Measurements from ENCODE around the gene OGA.

DNA sequence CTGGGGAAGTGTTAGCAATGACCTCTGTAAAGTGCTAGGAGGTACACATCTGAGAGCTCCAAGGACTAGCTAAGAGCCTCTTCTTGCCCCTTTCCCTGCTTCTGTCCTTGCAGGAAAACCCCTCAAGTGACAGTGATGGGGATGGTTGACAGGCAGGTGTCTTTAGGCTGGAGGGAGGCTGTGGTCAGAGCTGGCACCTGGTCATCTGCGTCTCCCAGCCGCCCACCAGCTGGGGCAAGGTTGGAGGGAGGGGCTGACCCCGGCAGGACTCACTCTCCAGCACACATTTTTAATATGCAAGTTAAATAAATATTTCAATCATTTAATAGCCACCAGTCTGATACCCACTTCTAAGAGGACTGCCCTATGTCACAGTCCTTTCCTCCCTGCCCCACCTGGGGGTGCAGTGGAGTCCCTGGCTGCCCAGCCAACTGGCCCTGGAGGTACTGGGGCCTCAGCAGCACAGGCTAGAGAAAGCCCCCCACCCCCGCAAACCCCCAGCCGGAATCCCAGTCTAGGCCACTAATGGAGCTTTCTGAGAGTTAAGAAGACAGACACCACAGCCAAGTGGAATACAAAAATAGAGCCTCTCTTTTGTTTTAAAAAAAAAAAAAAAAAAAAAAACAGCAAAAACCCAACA is 48.6 kb downstream of the OGA start:
- TF ChIP-seq PRDM1 (tag by site-specific recombination; IDR thresholded peaks at IDR 0.05) (0 out of 2 replicates have a peak, but pooled peaks have one; percentile 21), ZNF830 (tag by site-specific recombination; IDR thresholded peaks at IDR 0.05; ENCODE audit: low read depth) (no peak), ZNF600 (tag by site-specific recombination; IDR thresholded peaks at IDR 0.05) (no peak), ZNF223 (tag by site-specific recombination; IDR thresholded peaks at IDR 0.05) (no peak), SP7 (tag by site-specific recombination; IDR thresholded peaks at IDR 0.05) (no peak), ZFP41 (tag by site-specific recombination; IDR thresholded peaks at IDR 0.05; ENCODE audit: borderline replicate concordance) (no peak)
- TF ChIP-seq, protein P1, sequence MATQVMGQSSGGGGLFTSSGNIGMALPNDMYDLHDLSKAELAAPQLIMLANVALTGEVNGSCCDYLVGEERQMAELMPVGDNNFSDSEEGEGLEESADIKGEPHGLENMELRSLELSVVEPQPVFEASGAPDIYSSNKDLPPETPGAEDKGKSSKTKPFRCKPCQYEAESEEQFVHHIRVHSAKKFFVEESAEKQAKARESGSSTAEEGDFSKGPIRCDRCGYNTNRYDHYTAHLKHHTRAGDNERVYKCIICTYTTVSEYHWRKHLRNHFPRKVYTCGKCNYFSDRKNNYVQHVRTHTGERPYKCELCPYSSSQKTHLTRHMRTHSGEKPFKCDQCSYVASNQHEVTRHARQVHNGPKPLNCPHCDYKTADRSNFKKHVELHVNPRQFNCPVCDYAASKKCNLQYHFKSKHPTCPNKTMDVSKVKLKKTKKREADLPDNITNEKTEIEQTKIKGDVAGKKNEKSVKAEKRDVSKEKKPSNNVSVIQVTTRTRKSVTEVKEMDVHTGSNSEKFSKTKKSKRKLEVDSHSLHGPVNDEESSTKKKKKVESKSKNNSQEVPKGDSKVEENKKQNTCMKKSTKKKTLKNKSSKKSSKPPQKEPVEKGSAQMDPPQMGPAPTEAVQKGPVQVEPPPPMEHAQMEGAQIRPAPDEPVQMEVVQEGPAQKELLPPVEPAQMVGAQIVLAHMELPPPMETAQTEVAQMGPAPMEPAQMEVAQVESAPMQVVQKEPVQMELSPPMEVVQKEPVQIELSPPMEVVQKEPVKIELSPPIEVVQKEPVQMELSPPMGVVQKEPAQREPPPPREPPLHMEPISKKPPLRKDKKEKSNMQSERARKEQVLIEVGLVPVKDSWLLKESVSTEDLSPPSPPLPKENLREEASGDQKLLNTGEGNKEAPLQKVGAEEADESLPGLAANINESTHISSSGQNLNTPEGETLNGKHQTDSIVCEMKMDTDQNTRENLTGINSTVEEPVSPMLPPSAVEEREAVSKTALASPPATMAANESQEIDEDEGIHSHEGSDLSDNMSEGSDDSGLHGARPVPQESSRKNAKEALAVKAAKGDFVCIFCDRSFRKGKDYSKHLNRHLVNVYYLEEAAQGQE (tag by site-specific recombination; IDR thresholded peaks at IDR 0.05): no peak
- TF ChIP-seq, protein P2, sequence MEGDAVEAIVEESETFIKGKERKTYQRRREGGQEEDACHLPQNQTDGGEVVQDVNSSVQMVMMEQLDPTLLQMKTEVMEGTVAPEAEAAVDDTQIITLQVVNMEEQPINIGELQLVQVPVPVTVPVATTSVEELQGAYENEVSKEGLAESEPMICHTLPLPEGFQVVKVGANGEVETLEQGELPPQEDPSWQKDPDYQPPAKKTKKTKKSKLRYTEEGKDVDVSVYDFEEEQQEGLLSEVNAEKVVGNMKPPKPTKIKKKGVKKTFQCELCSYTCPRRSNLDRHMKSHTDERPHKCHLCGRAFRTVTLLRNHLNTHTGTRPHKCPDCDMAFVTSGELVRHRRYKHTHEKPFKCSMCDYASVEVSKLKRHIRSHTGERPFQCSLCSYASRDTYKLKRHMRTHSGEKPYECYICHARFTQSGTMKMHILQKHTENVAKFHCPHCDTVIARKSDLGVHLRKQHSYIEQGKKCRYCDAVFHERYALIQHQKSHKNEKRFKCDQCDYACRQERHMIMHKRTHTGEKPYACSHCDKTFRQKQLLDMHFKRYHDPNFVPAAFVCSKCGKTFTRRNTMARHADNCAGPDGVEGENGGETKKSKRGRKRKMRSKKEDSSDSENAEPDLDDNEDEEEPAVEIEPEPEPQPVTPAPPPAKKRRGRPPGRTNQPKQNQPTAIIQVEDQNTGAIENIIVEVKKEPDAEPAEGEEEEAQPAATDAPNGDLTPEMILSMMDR (tag by site-specific recombination; IDR thresholded peaks at IDR 0.05): no peak
- TF ChIP-seq, protein P3, sequence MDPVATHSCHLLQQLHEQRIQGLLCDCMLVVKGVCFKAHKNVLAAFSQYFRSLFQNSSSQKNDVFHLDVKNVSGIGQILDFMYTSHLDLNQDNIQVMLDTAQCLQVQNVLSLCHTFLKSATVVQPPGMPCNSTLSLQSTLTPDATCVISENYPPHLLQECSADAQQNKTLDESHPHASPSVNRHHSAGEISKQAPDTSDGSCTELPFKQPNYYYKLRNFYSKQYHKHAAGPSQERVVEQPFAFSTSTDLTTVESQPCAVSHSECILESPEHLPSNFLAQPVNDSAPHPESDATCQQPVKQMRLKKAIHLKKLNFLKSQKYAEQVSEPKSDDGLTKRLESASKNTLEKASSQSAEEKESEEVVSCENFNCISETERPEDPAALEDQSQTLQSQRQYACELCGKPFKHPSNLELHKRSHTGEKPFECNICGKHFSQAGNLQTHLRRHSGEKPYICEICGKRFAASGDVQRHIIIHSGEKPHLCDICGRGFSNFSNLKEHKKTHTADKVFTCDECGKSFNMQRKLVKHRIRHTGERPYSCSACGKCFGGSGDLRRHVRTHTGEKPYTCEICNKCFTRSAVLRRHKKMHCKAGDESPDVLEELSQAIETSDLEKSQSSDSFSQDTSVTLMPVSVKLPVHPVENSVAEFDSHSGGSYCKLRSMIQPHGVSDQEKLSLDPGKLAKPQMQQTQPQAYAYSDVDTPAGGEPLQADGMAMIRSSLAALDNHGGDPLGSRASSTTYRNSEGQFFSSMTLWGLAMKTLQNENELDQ (tag by site-specific recombination; IDR thresholded peaks at IDR 0.05; ENCODE audit: low read depth): no peak
- TF ChIP-seq, protein P4, sequence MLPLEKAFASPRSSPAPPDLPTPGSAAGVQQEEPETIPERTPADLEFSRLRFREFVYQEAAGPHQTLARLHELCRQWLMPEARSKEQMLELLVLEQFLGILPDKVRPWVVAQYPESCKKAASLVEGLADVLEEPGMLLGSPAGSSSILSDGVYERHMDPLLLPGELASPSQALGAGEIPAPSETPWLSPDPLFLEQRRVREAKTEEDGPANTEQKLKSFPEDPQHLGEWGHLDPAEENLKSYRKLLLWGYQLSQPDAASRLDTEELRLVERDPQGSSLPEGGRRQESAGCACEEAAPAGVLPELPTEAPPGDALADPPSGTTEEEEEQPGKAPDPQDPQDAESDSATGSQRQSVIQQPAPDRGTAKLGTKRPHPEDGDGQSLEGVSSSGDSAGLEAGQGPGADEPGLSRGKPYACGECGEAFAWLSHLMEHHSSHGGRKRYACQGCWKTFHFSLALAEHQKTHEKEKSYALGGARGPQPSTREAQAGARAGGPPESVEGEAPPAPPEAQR (tag by site-specific recombination; IDR thresholded peaks at IDR 0.05): no peak
